ENCODE data around the gene TRIM63.

The TRIM63 gene

GRCh38 chr1:26084091-26084561 lies 16.7 kb upstream of the TRIM63 start:
- no peak for DNase-seq

GRCh38 chr1:26083208-26083607 lies 15.8 kb upstream of the TRIM63 start:
- no peak for DNase-seq

GRCh38 chr1:26082020-26082350 lies 14.6 kb upstream of the TRIM63 start:
- DNase-seq = no peak

GRCh38 chr1:26081267-26082019 lies 14.0 kb upstream of the TRIM63 start:
- no peak for DNase-seq

- DNase-seq = no peak
Measured at GRCh38 chr1:26079960-26080814, 12.8 kb upstream of the TRIM63 start.

GRCh38 chr1:26079178-26079563 lies 11.7 kb upstream of the TRIM63 start:
- no peak for DNase-seq

- no peak for DNase-seq
Measured at GRCh38 chr1:26078286-26079177, 11.1 kb upstream of the TRIM63 start.

- no peak for DNase-seq
Measured at GRCh38 chr1:26077524-26077923, 10.1 kb upstream of the TRIM63 start.

GRCh38 chr1:26075421-26076144 lies 8.2 kb upstream of the TRIM63 start:
- DNase-seq = no peak

- no peak for DNase-seq
Measured at GRCh38 chr1:26072305-26072704, 4.9 kb upstream of the TRIM63 start.

- DNase-seq = no peak
Measured at GRCh38 chr1:26070963-26071342, 3.5 kb upstream of the TRIM63 start.

- no peak for DNase-seq
Measured at GRCh38 chr1:26070296-26070962, 3.0 kb upstream of the TRIM63 start.

- DNase-seq = no peak
Measured at GRCh38 chr1:26069941-26070295, 2.5 kb upstream of the TRIM63 start.

- no peak for DNase-seq
Measured at GRCh38 chr1:26066857-26067256, 573 bp downstream of the TRIM63 start.

- DNase-seq = no peak
Measured at GRCh38 chr1:26066160-26066559, 1.3 kb downstream of the TRIM63 start.

- DNase-seq = no peak
Measured at GRCh38 chr1:26064553-26064952, 2.9 kb downstream of the TRIM63 start.

GRCh38 chr1:26060832-26061574 lies 6.4 kb downstream of the TRIM63 start:
- no peak for DNase-seq

GRCh38 chr1:26059906-26060305 lies 7.5 kb downstream of the TRIM63 start:
- no peak for DNase-seq

GRCh38 chr1:26058052-26058595 lies 9.3 kb downstream of the TRIM63 start:
- DNase-seq = no peak

GRCh38 chr1:26057189-26057588 lies 10.2 kb downstream of the TRIM63 start:
- DNase-seq = no peak

- no peak for DNase-seq
Measured at GRCh38 chr1:26055041-26055440, 12.4 kb downstream of the TRIM63 start.

All from SHP77 treated with DMSO at 0.1 percent for 48 hours (cell line).